GM23338 (cell line): Measurements from ENCODE around the gene LMLN. TPM values are rescaled to one million over a fixed set of nuclear protein-coding genes. Genes with fewer than 3 reads are reported as not detected.

Source experiments
- ATAC-seq: fragments of 200-7000 bp; cut with Tn5 transposase; 3 replicates; pipeline ENCODE4 v1.9.1; 2020
- DNase-seq: peaks from one replicate; pipeline ENCODE4 v3.0.0-alpha.2; 2015; ENCODE audit warnings: low spot score
- H2AFZ ChIP-seq: fragments of 200-600 bp; sonication (generic); 2 replicates; pipeline ENCODE4 v1.8.0; 2016; ENCODE audit warnings: antibody characterized with exemption, mild to moderate bottlenecking, moderate library complexity
- H3F3A ChIP-seq: fragments of 200-600 bp; sonication (generic); replicated peaks from 2 replicates; pipeline ENCODE4 v1.8.0; 2017; ENCODE audit warnings: antibody characterized with exemption, mixed run types, low read depth
- H3K27ac ChIP-seq: fragments of 200-600 bp; sonication (generic); 2 replicates; pipeline ENCODE4 v1.6.1; 2016; ENCODE audit warnings: low read depth
- H3K27me3 ChIP-seq: fragments of 200-600 bp; sonication (generic); 2 replicates; pipeline ENCODE4 v1.8.0; 2016; ENCODE audit warnings: mild to moderate bottlenecking, mixed run types, moderate library complexity; ENCODE audit not compliant: insufficient read depth
- H3K36me3 ChIP-seq: fragments of 200-600 bp; sonication (generic); 2 replicates; pipeline ENCODE4 v1.8.0; 2016; ENCODE audit warnings: mild to moderate bottlenecking; ENCODE audit not compliant: insufficient read depth
- H3K4me1 ChIP-seq: fragments of 200-600 bp; sonication (generic); 2 replicates; pipeline ENCODE4 v1.8.0; 2016; ENCODE audit warnings: mild to moderate bottlenecking, moderate library complexity; ENCODE audit not compliant: insufficient read depth
- H3K4me2 ChIP-seq: fragments of 200-600 bp; sonication (generic); 2 replicates; pipeline ENCODE4 v1.7.1; 2017; ENCODE audit warnings: mixed run types
- H3K4me3 ChIP-seq: fragments of 200-600 bp; sonication (generic); 2 replicates; pipeline ENCODE4 v1.6.1; 2016; ENCODE audit warnings: mixed run types
- H3K79me2 ChIP-seq: fragments of 200-600 bp; sonication (generic); replicated peaks from 2 replicates; pipeline ENCODE4 v1.8.0; 2017; ENCODE audit warnings: mild to moderate bottlenecking; ENCODE audit not compliant: insufficient read depth
- H3K9me2 ChIP-seq: fragments of 200-600 bp; sonication (generic); 2 replicates; pipeline ENCODE4 v1.8.0; 2017; ENCODE audit not compliant: insufficient read depth
- H4K20me1 ChIP-seq: fragments of 200-600 bp; sonication (generic); replicated peaks from 2 replicates; pipeline ENCODE4 v1.8.0; 2017; ENCODE audit warnings: mild to moderate bottlenecking; ENCODE audit not compliant: insufficient read depth
- H3K27ac Mint-ChIP-seq: 2 replicates; pipeline ENCODE4 v1.8.0; 2020; ENCODE audit warnings: inconsistent platforms, mild to moderate bottlenecking, moderate library complexity, mixed read lengths
- H3K27me3 Mint-ChIP-seq: 3 replicates; pipeline ENCODE4 v1.8.0; 2022; ENCODE audit warnings: low read depth, mild to moderate bottlenecking, moderate library complexity, mixed read lengths, inconsistent platforms; ENCODE audit not compliant: insufficient read depth, poor library complexity
- H3K36me3 Mint-ChIP-seq: 3 replicates; pipeline ENCODE4 v1.8.0; 2021; ENCODE audit warnings: low read depth, mild to moderate bottlenecking, inconsistent platforms, moderate library complexity, mixed read lengths
- H3K4me1 Mint-ChIP-seq: 3 replicates; pipeline ENCODE4 v1.8.0; 2020; ENCODE audit warnings: mild to moderate bottlenecking, inconsistent platforms, mixed read lengths
- H3K4me3 Mint-ChIP-seq: 3 replicates; pipeline ENCODE4 v1.8.0; 2021; ENCODE audit warnings: moderate library complexity, mild to moderate bottlenecking, inconsistent platforms, mixed read lengths
- H3K9me3 Mint-ChIP-seq: 3 replicates; pipeline ENCODE4 v1.8.0; 2020; ENCODE audit warnings: moderate library complexity, mild to moderate bottlenecking, inconsistent platforms, mixed read lengths
- CREB1 ChIP-seq: fragments of 250-450 bp; sonication (Bioruptor Pico); IDR thresholded peaks from 2 replicates; pipeline ENCODE4 v1.5.0; 2020; ENCODE audit warnings: low read depth, mild to moderate bottlenecking, moderate library complexity
- CTCF ChIP-seq, 2 experiments: fragments of 200-600 bp in 1 of 2; sonication (generic) in 1 of 2; conservative IDR thresholded peaks; 2 replicates each; pipeline versions ENCODE4 v1.5.1 to v1.6.1; 2016 to 2017; ENCODE audit warnings: antibody characterized with exemption in 2 of 2, low read depth in 2 of 2, mild to moderate bottlenecking in 2 of 2, moderate library complexity in 1 of 2
- EZH2 ChIP-seq: fragments of 200-600 bp; sonication (generic); IDR thresholded peaks from one replicate; pipeline ENCODE4 v1.8.0; 2017; ENCODE audit warnings: antibody characterized with exemption, mild to moderate bottlenecking, low read depth; ENCODE audit not compliant: unreplicated experiment
- EZH2phosphoT487 ChIP-seq: fragments of 200-600 bp; sonication (generic); IDR thresholded peaks from one replicate; pipeline ENCODE4 v1.8.1; 2018; ENCODE audit warnings: antibody characterized with exemption; ENCODE audit not compliant: unreplicated experiment
- JUNB ChIP-seq: IDR thresholded peaks from one replicate; pipeline ENCODE4 v1.6.1; 2016; ENCODE audit warnings: antibody characterized with exemption; ENCODE audit not compliant: unreplicated experiment
- POLR2AphosphoS5 ChIP-seq: IDR thresholded peaks from 2 replicates; pipeline ENCODE4 v1.6.1; 2016; ENCODE audit warnings: antibody characterized with exemption, low read depth
- REST ChIP-seq: IDR thresholded peaks from one replicate; pipeline ENCODE4 v1.6.1; 2018; ENCODE audit warnings: antibody characterized with exemption; ENCODE audit not compliant: unreplicated experiment
- ZNF114 ChIP-seq: fragments of 250-450 bp; sonication (Bioruptor Pico); IDR thresholded peaks from 2 replicates; pipeline ENCODE4 v1.5.0; 2020; ENCODE audit warnings: mild to moderate bottlenecking, moderate library complexity
- ZNF331 ChIP-seq: fragments of 250-450 bp; sonication (Bioruptor Pico); IDR thresholded peaks from 2 replicates; pipeline ENCODE4 v1.5.0; 2020; ENCODE audit warnings: low read depth, mild to moderate bottlenecking, moderate library complexity
- polyA plus RNA-seq: library from polyadenylated mRNA; unstranded; fragments of >200 nt; fragmentation: Nextera tagmentation; extraction: Ambion mirVana; gene quantifications from 2 replicates; pipeline ENCODE4 v1.2.1, GENCODE V29; 2016
- total RNA-seq: library from RNA; depleted of rRNA; stranded (reverse); fragments of >200 nt; shearing (Covaris generic); gene quantifications from 2 replicates; pipeline ENCODE4 v1.2.3, GENCODE V29; 2014

Gene LMLN
- total and polyA plus RNA-seq, 2 experiments from 2014 or later, result 2.3 to 4.3 TPM

GRCh38 chr3:198019115-198019514, 59.1 kb downstream of the LMLN start:
- Histone ChIP-seq H3K27me3 (no peaks in the 10 kb centered on the region), H3K4me1 (peaks cover 6% of the 10 kb centered on the region; the same call in 1 of the 2 replicates), H3K9me2 (no peaks in the 10 kb centered on the region), H3K4me2 (no peak overlapping the region), H3K27ac (no peak overlapping the region), H3F3A (no peaks in the 10 kb centered on the region), H3K4me3 (no peak overlapping the region), H2AFZ (no peak overlapping the region), H3K36me3 (no peaks in the 10 kb centered on the region), H3K79me2 (no peaks in the 10 kb centered on the region), H4K20me1 (no peaks in the 10 kb centered on the region)
- no peaks in the 10 kb centered on the region for H3K36me3 Mint-ChIP-seq
- H3K4me3 Mint-ChIP-seq, result no peak overlapping the region
- H3K27me3 Mint-ChIP-seq, result no peaks in the 10 kb centered on the region
- ATAC-seq (peak; percentile 39; the same call in 1 of the 3 replicates), DNase-seq (no peak)
- H3K4me1 Mint-ChIP-seq, result peaks cover 4% of the 10 kb centered on the region; the same call in 1 of the 3 replicates
- TF ChIP-seq JUNB, result peak; percentile 70
- no peak for TF ChIP-seq ZNF331 (CRISPR knock-in tag)
- no peak overlapping the region for H3K27ac Mint-ChIP-seq
- no peaks in the 10 kb centered on the region for H3K9me3 Mint-ChIP-seq

GRCh38 chr3:198021320-198021719, 61.3 kb downstream of the LMLN start:
- no peaks in the 10 kb centered on the region for H4K20me1 ChIP-seq
- H2AFZ ChIP-seq, result no peak overlapping the region
- Mint-ChIP-seq H3K4me1 (peaks cover 4% of the 10 kb centered on the region; the same call in 1 of the 3 replicates), H3K27ac (no peak overlapping the region), H3K36me3 (no peaks in the 10 kb centered on the region), H3K27me3 (no peaks in the 10 kb centered on the region), H3K4me3 (no peak overlapping the region), H3K9me3 (no peaks in the 10 kb centered on the region)
- DNase-seq (no peak), ATAC-seq (no peak)
- H3K27ac ChIP-seq, result no peak overlapping the region
- H3K36me3 ChIP-seq, result no peaks in the 10 kb centered on the region
- no peak overlapping the region for H3K4me3 ChIP-seq
- peaks cover 5% of the 10 kb centered on the region; the same call in 1 of the 2 replicates for H3K4me1 ChIP-seq
- no peaks in the 10 kb centered on the region for H3F3A ChIP-seq
- H3K79me2 ChIP-seq, result no peaks in the 10 kb centered on the region
- H3K27me3 ChIP-seq, result no peaks in the 10 kb centered on the region
- no peaks in the 10 kb centered on the region for H3K9me2 ChIP-seq
- no peak overlapping the region for H3K4me2 ChIP-seq
- no peak for TF ChIP-seq EZH2phosphoT487

GRCh38 chr3:198022604-198023003, 62.6 kb downstream of the LMLN start:
- no peak overlapping the region for H3K4me2 ChIP-seq
- H3K4me3 ChIP-seq, result no peak overlapping the region
- H3K9me2 ChIP-seq, result no peaks in the 10 kb centered on the region
- H3K36me3 ChIP-seq, result no peaks in the 10 kb centered on the region
- no peaks in the 10 kb centered on the region for H3K4me1 ChIP-seq
- no peak overlapping the region for H2AFZ ChIP-seq
- ATAC-seq (no peak), DNase-seq (no peak)
- H3K9me3 Mint-ChIP-seq, result no peaks in the 10 kb centered on the region
- H3K27ac Mint-ChIP-seq, result no peak overlapping the region
- no peaks in the 10 kb centered on the region for H3K27me3 ChIP-seq
- TF ChIP-seq EZH2, result no peak
- no peaks in the 10 kb centered on the region for H3K79me2 ChIP-seq
- peaks cover 2% of the 10 kb centered on the region; the same call in 2 of the 3 replicates for H3K4me1 Mint-ChIP-seq
- H3F3A ChIP-seq, result no peaks in the 10 kb centered on the region
- no peaks in the 10 kb centered on the region for H3K36me3 Mint-ChIP-seq
- H3K27me3 Mint-ChIP-seq, result no peaks in the 10 kb centered on the region
- H3K27ac ChIP-seq, result no peak overlapping the region
- H4K20me1 ChIP-seq, result no peaks in the 10 kb centered on the region
- H3K4me3 Mint-ChIP-seq, result no peak overlapping the region

GRCh38 chr3:198025644-198026043, 65.6 kb downstream of the LMLN start:
- no peak overlapping the region for H2AFZ ChIP-seq
- no peaks in the 10 kb centered on the region for H3K79me2 ChIP-seq
- H3K36me3 Mint-ChIP-seq, result no peaks in the 10 kb centered on the region
- H3K36me3 ChIP-seq, result no peaks in the 10 kb centered on the region; the same call in 1 of the 2 replicates
- H3K4me1 Mint-ChIP-seq, result peaks cover 2% of the 10 kb centered on the region; the same call in 1 of the 3 replicates
- no peak for ATAC-seq
- no peak overlapping the region for H3K27ac Mint-ChIP-seq
- no peaks in the 10 kb centered on the region for H3K9me2 ChIP-seq
- H3F3A ChIP-seq, result no peaks in the 10 kb centered on the region
- no peaks in the 10 kb centered on the region for H3K9me3 Mint-ChIP-seq
- H3K27me3 ChIP-seq, result no peaks in the 10 kb centered on the region
- H3K4me1 ChIP-seq, result no peaks in the 10 kb centered on the region
- H3K4me2 ChIP-seq, result no peak overlapping the region
- no peak overlapping the region for H3K27ac ChIP-seq
- no peak for DNase-seq
- H3K27me3 Mint-ChIP-seq, result no peaks in the 10 kb centered on the region
- no peak overlapping the region for H3K4me3 ChIP-seq
- no peaks in the 10 kb centered on the region for H4K20me1 ChIP-seq
- no peak overlapping the region for H3K4me3 Mint-ChIP-seq
- TF ChIP-seq REST (no peak), ZNF114 (no peak), CTCF (conservative IDR thresholded peaks at IDR 0.05; ENCODE audit: low read depth in 2 of 2) (no peak), CREB1 (CRISPR knock-in tag) (no peak), POLR2AphosphoS5 (no peak)
